Neuronal stem cell (in vitro differentiated cells): ENCODE data around the gene SP100. TPM values are rescaled to one million over a fixed set of nuclear protein-coding genes. Genes with fewer than 3 reads are reported as not detected.

Source experiments
- DNase-seq: peaks from one replicate; pipeline ENCODE4 v3.0.0-alpha.2; 2013; ENCODE audit warnings: low spot score
- H2AFZ ChIP-seq: one replicate; pipeline ENCODE4 v1.6.1; 2013; ENCODE audit warnings: mild to moderate bottlenecking, low read length, inconsistent platforms
- H2AK5ac ChIP-seq: 2 replicates; pipeline ENCODE4 v1.6.1; 2013; ENCODE audit warnings: low read depth, mild to moderate bottlenecking, inconsistent platforms, low read length, moderate library complexity, mixed read lengths
- H2BK120ac ChIP-seq: 2 replicates; pipeline ENCODE4 v1.6.1; 2013; ENCODE audit warnings: low read depth, mild to moderate bottlenecking, inconsistent platforms, low read length, moderate library complexity, mixed read lengths
- H2BK12ac ChIP-seq: one replicate; pipeline ENCODE4 v1.6.1; 2013; ENCODE audit warnings: low read length, inconsistent platforms
- H2BK15ac ChIP-seq: 2 replicates; pipeline ENCODE4 v1.6.1; 2013; ENCODE audit warnings: mild to moderate bottlenecking, low read length, inconsistent platforms, mixed read lengths
- H2BK5ac ChIP-seq: one replicate; pipeline ENCODE4 v1.6.1; 2013; ENCODE audit warnings: inconsistent platforms, mild to moderate bottlenecking, low read length, moderate library complexity
- H3K14ac ChIP-seq: one replicate; pipeline ENCODE4 v1.6.1; 2013; ENCODE audit warnings: low read length, inconsistent platforms
- H3K18ac ChIP-seq: 2 replicates; pipeline ENCODE4 v1.6.1; 2013; ENCODE audit warnings: low read length, inconsistent platforms
- H3K23ac ChIP-seq: 2 replicates; pipeline ENCODE4 v1.6.1; 2013; ENCODE audit warnings: low read depth, mild to moderate bottlenecking, mixed read lengths, low read length, inconsistent platforms; ENCODE audit not compliant: poor library complexity
- H3K27ac ChIP-seq: replicated peaks from 3 replicates; pipeline ENCODE4 v1.5.1; 2013; ENCODE audit warnings: low read length, inconsistent platforms
- H3K27me3 ChIP-seq, 3 experiments: 2 replicates each; pipeline ENCODE4 v1.6.1; 2013; ENCODE audit warnings: low read length in 3 of 3, mild to moderate bottlenecking in 2 of 3, inconsistent platforms in 1 of 3, low read depth in 1 of 3, mixed read lengths in 1 of 3, moderate library complexity in 1 of 3; ENCODE audit not compliant: control insufficient read depth in 3 of 3, insufficient read depth in 3 of 3
- H3K36me3 ChIP-seq, 2 donors: replicated peaks in 1 of 2; 2 replicates each; pipeline ENCODE4 v1.6.1; 2013; ENCODE audit warnings: low read length in 2 of 2; ENCODE audit not compliant: control insufficient read depth in 2 of 2, insufficient read depth in 2 of 2
- H3K4ac ChIP-seq: 2 replicates; pipeline ENCODE4 v1.6.1; 2013; ENCODE audit warnings: inconsistent platforms, mild to moderate bottlenecking, low read length, moderate library complexity
- H3K4me1 ChIP-seq, 2 donors: 1 replicate in 1 of 2; 2 replicates in 1 of 2; pipeline ENCODE4 v1.6.1; 2013; ENCODE audit warnings: low read length in 2 of 2, low read depth in 1 of 2; ENCODE audit not compliant: control insufficient read depth in 2 of 2, insufficient read depth in 1 of 2
- H3K4me2 ChIP-seq: one replicate; pipeline ENCODE4 v1.6.1; 2013; ENCODE audit warnings: mild to moderate bottlenecking, low read length, inconsistent platforms; ENCODE audit not compliant: insufficient read depth, poor library complexity, severe bottlenecking
- H3K4me3 ChIP-seq, 2 donors: 2 replicates each; pipeline ENCODE4 v1.5.1; 2013; ENCODE audit warnings: low read length in 2 of 2, mild to moderate bottlenecking in 2 of 2, inconsistent platforms in 1 of 2, moderate library complexity in 1 of 2
- H3K79me1 ChIP-seq: one replicate; pipeline ENCODE4 v1.6.1; 2013; ENCODE audit warnings: low read depth, mild to moderate bottlenecking, inconsistent platforms, low read length, moderate library complexity
- H3K9ac ChIP-seq: one replicate; pipeline ENCODE4 v1.6.1; 2013; ENCODE audit warnings: mild to moderate bottlenecking, low read depth, low read length, inconsistent platforms; ENCODE audit not compliant: poor library complexity
- H3K9me3 ChIP-seq, 2 donors: replicated peaks in 1 of 2; 2 replicates each; pipeline versions ENCODE3 to v1.6.1; 2013; ENCODE audit warnings: low read length in 2 of 2, mild to moderate bottlenecking in 2 of 2, inconsistent platforms in 1 of 2, low read depth in 1 of 2, mixed read lengths in 1 of 2, moderate library complexity in 1 of 2; ENCODE audit not compliant: control insufficient read depth in 2 of 2, insufficient read depth in 1 of 2
- H4K8ac ChIP-seq: one replicate; pipeline ENCODE4 v1.6.1; 2013; ENCODE audit warnings: low read depth, mild to moderate bottlenecking, inconsistent platforms, low read length, moderate library complexity
- H4K91ac ChIP-seq: one replicate; pipeline ENCODE4 v1.6.1; 2013; ENCODE audit warnings: low read length, low read depth, mild to moderate bottlenecking, inconsistent platforms; ENCODE audit not compliant: poor library complexity
- WGBS, 2 donors: extraction: QIAGEN DNeasy Blood & Tissue Kit; methylation state at CpG; one replicate each; pipeline ENCODE4 v1.1.7; 2013; ENCODE audit warnings: missing lambda C conversion rate in 2 of 2, mixed read lengths in 1 of 2; ENCODE audit not compliant: insufficient read length in 2 of 2, insufficient replicate concordance in 1 of 2; ENCODE audit errors: extremely low coverage in 2 of 2; 5-methylcytosine and 5-hydroxymethylcytosine counted together
- small RNA-seq: library from polyadenylated mRNA; stranded (forward); fragments of <200 nt; extraction: miRNeasy Mini kit (QIAGEN cat#:217004); gene quantifications from one replicate; pipeline ENCODE3, GENCODE V24; 2013; ENCODE audit not compliant: insufficient read depth

SP100 gene

GRCh38 chr2:230592775-230593174 is 176.8 kb downstream of the SP100 start:
- Histone ChIP-seq H2BK15ac (no peak overlapping the region), H3K4ac (no peak overlapping the region), H3K27me3 (no peaks in the 10 kb centered on the region), H3K14ac (no peak overlapping the region), H2AFZ (no peak overlapping the region), H3K4me2 (no peak overlapping the region), H3K4me3 (no peak overlapping the region), H2BK120ac (no peak overlapping the region), H4K8ac (no peak overlapping the region), H2BK5ac (no peak overlapping the region), H3K9ac (no peak overlapping the region), H3K9me3 (no peaks in the 10 kb centered on the region), H2AK5ac (no peak overlapping the region), H3K27ac (no peak overlapping the region), H3K18ac (no peak overlapping the region), H3K79me1 (no peaks in the 10 kb centered on the region), H3K36me3 (no peaks in the 10 kb centered on the region), H4K91ac (no peak overlapping the region), H2BK12ac (no peak overlapping the region), H3K23ac (no peak overlapping the region), H3K4me1 (peaks cover 0 to 1% of the 10 kb centered on the region in 2 donors)
- WGBS, 2 donors = no CpG with 5 or more reads among the region's 4 CpGs
- no peak for DNase-seq

Small RNA genes lying within 50 kb of the gene (small RNA-seq; reads per million reads assigned to genes)
- gene HMGB1P3 = not detected
- gene RN7SL834P = not detected
- gene RNU6-451P = not detected
